ENCODE data around the gene IFI27L1.

The IFI27L1 gene

DNA sequence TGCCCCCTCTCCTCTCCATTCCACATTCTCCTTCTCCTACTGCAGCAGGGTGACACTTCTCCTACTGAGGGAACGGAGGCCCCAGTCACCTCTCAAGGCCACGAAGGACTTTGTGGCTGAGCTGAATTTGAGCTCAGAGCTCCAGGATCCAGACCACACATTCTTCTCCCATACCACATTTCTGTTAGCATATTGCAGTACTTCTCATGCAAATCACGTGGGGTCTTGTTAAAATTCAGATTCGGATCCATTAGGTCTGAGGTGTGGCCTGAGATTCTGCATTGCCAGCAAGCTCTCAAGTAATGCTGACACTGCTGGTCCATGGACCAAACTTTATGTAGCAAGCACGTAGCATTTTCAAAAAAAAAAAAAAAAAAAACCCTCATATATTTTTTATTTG lies 57.9 kb downstream of the IFI27L1 start:
- no peak for DNase-seq

GRCh38 chr14:94139421-94139820 lies 58.3 kb downstream of the IFI27L1 start:
- no peak for DNase-seq

GRCh38 chr14:94142247-94142646 lies 61.1 kb downstream of the IFI27L1 start:
- no peak for DNase-seq

DNA sequence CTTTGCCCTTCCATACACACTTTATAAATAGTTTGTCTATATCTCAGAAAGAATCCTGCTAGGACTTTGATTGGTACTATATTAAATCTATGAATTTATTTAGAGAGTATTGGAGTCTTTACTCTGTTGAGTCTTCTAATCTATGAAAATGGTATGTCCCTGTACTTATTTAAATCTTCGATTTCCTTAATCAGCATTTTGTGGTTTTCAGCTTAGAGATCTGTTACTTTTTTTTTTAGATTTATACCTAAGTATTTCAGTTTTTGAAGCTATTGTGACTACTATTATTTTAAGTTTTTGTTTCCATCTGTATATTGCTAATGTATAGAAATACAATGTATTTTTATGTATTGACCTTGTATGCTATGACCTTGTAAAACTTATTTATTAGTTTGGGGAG lies 61.7 kb downstream of the IFI27L1 start:
- no peak for DNase-seq

DNA sequence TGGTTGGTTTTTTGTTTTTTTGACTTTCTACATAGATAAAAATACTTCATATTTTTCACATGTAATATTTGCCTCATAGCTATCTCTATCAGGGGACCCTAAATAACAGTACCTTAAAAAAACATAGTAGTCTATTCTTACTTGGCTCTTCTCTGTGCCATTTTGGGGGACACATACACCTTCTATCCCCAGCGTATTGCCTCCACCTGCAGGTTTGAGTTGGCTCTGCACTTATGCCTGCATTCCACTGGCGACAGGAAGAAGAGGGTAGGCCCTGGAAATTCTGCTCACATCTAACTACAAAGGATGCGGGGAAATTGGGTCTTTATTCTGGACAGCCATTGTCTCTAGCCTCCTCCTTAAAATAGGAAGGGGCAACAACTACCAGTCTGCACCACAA lies 62.1 kb downstream of the IFI27L1 start:
- no peak for DNase-seq

- no peak for DNase-seq
Observed at GRCh38 chr14:94143711-94144110, 62.6 kb downstream of the IFI27L1 start.

DNA sequence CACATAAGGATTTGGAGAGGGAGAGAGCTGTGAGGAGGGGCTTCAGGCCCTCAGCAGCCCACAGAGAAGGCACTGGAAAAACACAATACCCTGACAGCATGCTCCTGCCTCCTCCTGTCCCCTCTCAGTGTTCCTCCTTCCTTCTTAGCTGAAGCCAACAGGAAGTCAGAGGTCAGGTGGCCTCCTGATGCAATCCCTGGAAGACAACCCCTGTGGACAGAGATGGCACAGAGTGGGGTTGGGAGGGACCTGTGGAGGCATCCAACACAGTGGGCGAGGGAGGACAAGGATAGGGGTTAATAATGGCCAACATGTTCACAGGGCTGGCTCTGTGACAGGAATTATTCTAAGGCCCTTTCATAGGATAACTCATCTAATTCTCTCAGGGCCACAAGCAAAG lies 63.7 kb downstream of the IFI27L1 start:
- no peak for DNase-seq

DNA sequence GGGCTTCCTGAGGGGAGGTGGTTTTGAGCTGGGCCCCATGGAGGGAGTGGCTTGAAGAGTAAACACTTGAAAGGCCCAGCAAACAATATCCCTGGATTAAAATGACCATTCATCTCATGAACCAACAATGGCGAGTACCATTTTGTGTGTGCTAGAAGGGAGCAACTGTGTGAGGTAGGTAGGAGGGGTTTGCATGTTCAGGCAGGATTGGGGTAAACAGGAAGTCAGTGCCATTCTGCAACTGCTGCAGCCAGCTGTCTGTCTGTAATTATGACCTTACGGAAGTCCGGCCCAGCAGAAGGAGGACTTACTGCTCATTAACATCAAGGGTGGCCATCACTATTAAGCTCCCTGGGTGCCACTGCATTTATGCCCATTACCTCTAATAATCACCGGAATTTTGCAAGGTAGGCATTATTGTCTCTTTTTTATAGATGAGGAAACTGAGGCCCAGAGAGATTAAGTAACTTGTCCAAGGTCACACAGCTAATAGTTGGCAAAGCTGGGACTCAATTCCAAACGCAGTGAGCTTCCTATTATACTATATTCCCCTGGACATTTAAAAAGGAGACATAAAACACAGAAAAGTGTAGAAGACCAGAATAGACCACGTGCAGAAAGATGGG lies 64.9 kb downstream of the IFI27L1 start:
- DNase-seq: peak; percentile 61

All from NCI-H345 (cell line).